GM12801 (cell line): ENCODE data around the gene MED13L.

ENCODE experiments used
- TF ChIP-seq, protein P1 (sequence below): IDR thresholded peaks from one replicate; pipeline ENCODE4 v1.5.1; 2011; ENCODE audit warnings: control low read depth; ENCODE audit not compliant: insufficient read length; ENCODE audit errors: extremely low read depth

MED13L gene

GRCh38 chr12:115979351-115979750 is 298.1 kb downstream of the MED13L start:
- TF ChIP-seq, protein P1, sequence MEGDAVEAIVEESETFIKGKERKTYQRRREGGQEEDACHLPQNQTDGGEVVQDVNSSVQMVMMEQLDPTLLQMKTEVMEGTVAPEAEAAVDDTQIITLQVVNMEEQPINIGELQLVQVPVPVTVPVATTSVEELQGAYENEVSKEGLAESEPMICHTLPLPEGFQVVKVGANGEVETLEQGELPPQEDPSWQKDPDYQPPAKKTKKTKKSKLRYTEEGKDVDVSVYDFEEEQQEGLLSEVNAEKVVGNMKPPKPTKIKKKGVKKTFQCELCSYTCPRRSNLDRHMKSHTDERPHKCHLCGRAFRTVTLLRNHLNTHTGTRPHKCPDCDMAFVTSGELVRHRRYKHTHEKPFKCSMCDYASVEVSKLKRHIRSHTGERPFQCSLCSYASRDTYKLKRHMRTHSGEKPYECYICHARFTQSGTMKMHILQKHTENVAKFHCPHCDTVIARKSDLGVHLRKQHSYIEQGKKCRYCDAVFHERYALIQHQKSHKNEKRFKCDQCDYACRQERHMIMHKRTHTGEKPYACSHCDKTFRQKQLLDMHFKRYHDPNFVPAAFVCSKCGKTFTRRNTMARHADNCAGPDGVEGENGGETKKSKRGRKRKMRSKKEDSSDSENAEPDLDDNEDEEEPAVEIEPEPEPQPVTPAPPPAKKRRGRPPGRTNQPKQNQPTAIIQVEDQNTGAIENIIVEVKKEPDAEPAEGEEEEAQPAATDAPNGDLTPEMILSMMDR, result no peak

DNA sequence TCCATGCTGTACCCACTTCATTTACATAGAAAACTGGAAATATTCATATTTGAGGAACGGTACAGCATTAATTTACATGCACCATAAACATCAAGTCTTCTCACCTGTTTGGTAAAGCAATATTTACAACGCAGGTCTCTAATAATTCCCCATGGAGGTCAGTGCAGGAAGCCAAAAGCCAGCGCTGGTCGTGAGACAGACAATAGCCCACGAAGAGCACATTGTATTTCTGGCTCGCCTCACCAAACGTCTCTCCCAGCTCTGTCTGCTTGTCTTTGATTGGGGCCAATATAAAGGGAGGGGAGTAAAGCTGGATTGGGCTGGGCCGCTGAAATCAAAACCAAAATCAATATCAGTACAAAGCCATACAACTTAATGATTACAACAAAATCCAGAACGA is 302.1 kb downstream of the MED13L start:
- TF ChIP-seq, protein P1, result no peak

GRCh38 chr12:115973968-115974724 is 303.3 kb downstream of the MED13L start:
- TF ChIP-seq, protein P1, result no peak

DNA sequence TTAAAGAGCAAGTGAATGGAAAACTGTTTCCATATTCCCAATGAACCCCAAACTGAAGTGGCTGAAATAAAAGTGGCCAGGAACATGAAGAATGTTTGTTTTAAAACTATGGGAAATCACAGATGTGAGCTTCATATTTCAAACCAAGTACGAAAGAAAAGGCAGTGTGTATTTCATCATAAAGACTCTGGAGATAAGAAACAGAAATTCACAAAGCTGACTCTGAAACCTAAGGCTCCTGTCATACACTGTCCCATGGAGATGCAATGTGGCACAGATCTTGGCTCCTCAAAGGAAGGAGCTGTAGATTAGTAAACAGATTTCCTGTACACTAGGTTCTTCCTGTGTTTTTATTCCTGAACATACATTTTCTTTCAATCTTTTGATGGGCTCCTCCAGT is 304.4 kb downstream of the MED13L start:
- TF ChIP-seq, protein P1, result no peak

- TF ChIP-seq, protein P1, result no peak
These were observed 305.3 kb downstream of the MED13L start for GRCh38 chr12:115972241-115972640.

GRCh38 chr12:115968211-115968610 is 309.3 kb downstream of the MED13L start:
- TF ChIP-seq, protein P1, result no peak

DNA sequence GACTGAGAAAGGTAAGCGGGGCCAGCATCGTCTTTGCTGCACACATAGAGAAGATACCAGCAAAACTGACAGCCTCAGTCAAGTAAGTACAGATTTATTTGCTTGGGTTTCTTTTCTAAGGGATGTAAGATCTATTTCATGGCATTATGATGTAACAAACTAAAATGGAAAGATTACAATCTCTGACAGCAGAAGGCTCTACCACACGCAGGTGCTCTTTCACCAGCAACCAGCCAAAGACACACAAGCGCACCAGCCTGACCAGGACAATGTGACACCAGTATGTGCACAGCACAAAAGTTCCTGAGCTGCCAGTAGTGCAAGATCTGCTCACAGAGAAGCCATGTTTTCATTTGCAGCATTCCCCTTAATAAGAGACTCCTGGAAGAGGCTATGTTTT is 311.1 kb downstream of the MED13L start:
- TF ChIP-seq, protein P1, result no peak

- TF ChIP-seq, protein P1, result no peak
These were observed 312.9 kb downstream of the MED13L start for GRCh38 chr12:115964626-115965025.
